Gastroesophageal sphincter (tissue), 3 donors: ENCODE measurements around the gene CDAN1.
"Not testable (repeated sequence)": the region's sequence is repeated elsewhere in the genome, so short reads cannot be mapped to it uniquely, and the experiment has no call there.

ENCODE experiments used
- EP300 ChIP-seq: sonication (generic); formaldehyde crosslinking; IDR thresholded peaks from one replicate; pipeline ENCODE4 v1.6.1; 2017; ENCODE audit warnings: antibody characterized with exemption, mild to moderate bottlenecking
- POLR2A ChIP-seq, 2 donors: fragments of 450-650 bp; IDR thresholded peaks; one replicate each; pipeline ENCODE4 v1.6.1; 2017; ENCODE audit warnings: antibody characterized with exemption in 2 of 2, mild to moderate bottlenecking in 2 of 2, moderate library complexity in 1 of 2
- TF ChIP-seq, protein P1 (sequence below), 4 experiments: fragments of 200-600 bp in 2 of 4; fragments of 450-650 bp in 2 of 4; sonication (generic) in 1 of 4; IDR thresholded peaks; one replicate each; pipeline ENCODE4 v1.5.1; 2017 to 2019; ENCODE audit warnings: antibody characterized with exemption in 4 of 4, mild to moderate bottlenecking in 2 of 4, moderate library complexity in 2 of 4

DNA sequence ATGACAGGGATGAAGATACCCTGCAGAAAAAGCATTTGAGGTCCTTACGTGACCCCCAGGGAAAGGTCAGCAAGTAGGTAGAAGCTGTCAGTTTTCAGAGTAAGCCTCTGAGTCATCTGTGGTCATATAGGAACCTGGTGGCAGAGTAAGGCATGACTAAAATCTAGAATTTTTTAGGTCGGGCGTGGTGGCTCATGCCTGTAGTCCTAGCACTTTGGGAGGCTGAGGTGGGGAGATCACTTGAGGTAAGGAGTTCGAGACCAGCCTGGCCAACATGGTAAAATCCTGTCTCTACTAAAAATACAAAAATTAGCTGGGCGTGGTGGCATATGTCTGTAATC is 56.8 kb downstream of the CDAN1 start:
- not testable (repeated sequence) for TF ChIP-seq POLR2A (IDR thresholded peaks at IDR 0.05); EP300
- TF ChIP-seq, protein P1, sequence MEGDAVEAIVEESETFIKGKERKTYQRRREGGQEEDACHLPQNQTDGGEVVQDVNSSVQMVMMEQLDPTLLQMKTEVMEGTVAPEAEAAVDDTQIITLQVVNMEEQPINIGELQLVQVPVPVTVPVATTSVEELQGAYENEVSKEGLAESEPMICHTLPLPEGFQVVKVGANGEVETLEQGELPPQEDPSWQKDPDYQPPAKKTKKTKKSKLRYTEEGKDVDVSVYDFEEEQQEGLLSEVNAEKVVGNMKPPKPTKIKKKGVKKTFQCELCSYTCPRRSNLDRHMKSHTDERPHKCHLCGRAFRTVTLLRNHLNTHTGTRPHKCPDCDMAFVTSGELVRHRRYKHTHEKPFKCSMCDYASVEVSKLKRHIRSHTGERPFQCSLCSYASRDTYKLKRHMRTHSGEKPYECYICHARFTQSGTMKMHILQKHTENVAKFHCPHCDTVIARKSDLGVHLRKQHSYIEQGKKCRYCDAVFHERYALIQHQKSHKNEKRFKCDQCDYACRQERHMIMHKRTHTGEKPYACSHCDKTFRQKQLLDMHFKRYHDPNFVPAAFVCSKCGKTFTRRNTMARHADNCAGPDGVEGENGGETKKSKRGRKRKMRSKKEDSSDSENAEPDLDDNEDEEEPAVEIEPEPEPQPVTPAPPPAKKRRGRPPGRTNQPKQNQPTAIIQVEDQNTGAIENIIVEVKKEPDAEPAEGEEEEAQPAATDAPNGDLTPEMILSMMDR (IDR thresholded peaks at IDR 0.05): not testable (repeated sequence)
